OCI-LY3 (cell line): ENCODE data around the gene ASPM.

Experiments
- EZH2phosphoT487 ChIP-seq: fragments of 200-600 bp; shearing (Covaris generic); IDR thresholded peaks from 2 replicates; pipeline ENCODE4 v1.6.1; 2018; ENCODE audit warnings: antibody characterized with exemption, mixed run types, low read depth
- TF ChIP-seq, protein P1 (sequence below): fragments of 200-600, 300-600 bp; sonication (generic); IDR thresholded peaks from 2 replicates; pipeline ENCODE4 v1.5.1; 2014; ENCODE audit warnings: antibody characterized with exemption, low read length, low read depth

DNA sequence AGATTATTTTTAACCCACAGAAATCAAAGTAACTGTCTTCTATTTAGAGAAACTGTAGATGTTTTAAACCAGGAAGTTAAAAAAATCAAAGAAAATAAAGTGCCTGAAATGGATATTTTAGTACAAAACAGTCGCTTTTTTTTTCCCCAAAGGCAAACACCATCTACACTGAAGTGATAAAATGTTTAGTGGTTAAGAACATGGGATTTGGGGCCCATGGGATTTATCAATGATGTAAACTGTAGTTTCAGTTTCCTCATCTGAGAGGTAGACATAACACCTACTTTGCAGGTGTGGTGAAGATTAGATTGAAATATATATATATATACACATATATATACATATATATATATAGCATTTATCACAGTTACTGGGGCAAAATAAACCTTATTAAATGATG, 22.1 kb downstream of the ASPM start:
- TF ChIP-seq, protein P1, sequence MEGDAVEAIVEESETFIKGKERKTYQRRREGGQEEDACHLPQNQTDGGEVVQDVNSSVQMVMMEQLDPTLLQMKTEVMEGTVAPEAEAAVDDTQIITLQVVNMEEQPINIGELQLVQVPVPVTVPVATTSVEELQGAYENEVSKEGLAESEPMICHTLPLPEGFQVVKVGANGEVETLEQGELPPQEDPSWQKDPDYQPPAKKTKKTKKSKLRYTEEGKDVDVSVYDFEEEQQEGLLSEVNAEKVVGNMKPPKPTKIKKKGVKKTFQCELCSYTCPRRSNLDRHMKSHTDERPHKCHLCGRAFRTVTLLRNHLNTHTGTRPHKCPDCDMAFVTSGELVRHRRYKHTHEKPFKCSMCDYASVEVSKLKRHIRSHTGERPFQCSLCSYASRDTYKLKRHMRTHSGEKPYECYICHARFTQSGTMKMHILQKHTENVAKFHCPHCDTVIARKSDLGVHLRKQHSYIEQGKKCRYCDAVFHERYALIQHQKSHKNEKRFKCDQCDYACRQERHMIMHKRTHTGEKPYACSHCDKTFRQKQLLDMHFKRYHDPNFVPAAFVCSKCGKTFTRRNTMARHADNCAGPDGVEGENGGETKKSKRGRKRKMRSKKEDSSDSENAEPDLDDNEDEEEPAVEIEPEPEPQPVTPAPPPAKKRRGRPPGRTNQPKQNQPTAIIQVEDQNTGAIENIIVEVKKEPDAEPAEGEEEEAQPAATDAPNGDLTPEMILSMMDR: no peak
- TF ChIP-seq EZH2phosphoT487: no peak
